Bronchial smooth muscle cell (primary cell): Measurements from ENCODE around the gene NUBP1. TPM values are rescaled to one million over a fixed set of nuclear protein-coding genes. Genes with fewer than 3 reads are reported as not detected.

Experiments
- total RNA-seq: library from RNA; depleted of rRNA; stranded (reverse); fragments of >200 nt; gene quantifications from 2 replicates; pipeline ENCODE4 v1.2.1, GENCODE V29; 2014

Gene NUBP1
- 17.5 and 22.3 TPM in 2 replicates for total RNA-seq

GRCh38 chr16:10743610-10744369, at the start of gene NUBP1:
Gene NUBP1, plus strand, starts transcription at chr16:10743842. Its CDS starts 22 bp downstream, at chr16:10743864.

GRCh38 chr16:10694830-10695229, 48.8 kb upstream of the NUBP1 start, which contains the start of gene TEKT5:
Gene TEKT5, minus strand, starts transcription at chr16:10694930. Its CDS starts 57 bp downstream, at chr16:10694873.

GRCh38 chr16:10817963-10818941, 74.6 kb downstream of the NUBP1 start, which contains the start of gene TVP23A:
Gene TVP23A, minus strand, starts transcription at chr16:10818794. Its CDS starts 301 bp downstream, at chr16:10818493.

Other genes starting within 250 kb of the NUBP1 start
- 19.1 and 19.7 TPM in 2 replicates for gene EMP2, start 163.2 kb upstream of the NUBP1 start, total RNA-seq
- 0.34 TPM in 1 of 2 replicates, not detected in the other for gene TEKT5, start 48.9 kb upstream of the NUBP1 start, total RNA-seq
- gene TVP23A, start 75.0 kb downstream of the NUBP1 start, total RNA-seq: not detected in 2 replicates
- 0.26 and 0.32 TPM in 2 replicates for gene CIITA, start 133.4 kb downstream of the NUBP1 start, total RNA-seq
- gene DEXI, start 198.6 kb downstream of the NUBP1 start, total RNA-seq: 43.3 and 59.4 TPM in 2 replicates
- gene CLEC16A, start 200.7 kb downstream of the NUBP1 start, total RNA-seq: 18.8 and 29.1 TPM in 2 replicates